Activated CD8-positive, alpha-beta memory T cell treated with anti-CD3 and anti-CD28 coated beads for 24 hours (primary cell): ENCODE data around the gene KIAA0319L.

Experiments
- DNase-seq: peaks from one replicate; pipeline ENCODE4 v3.0.0-alpha.2; 2020

Gene KIAA0319L

DNA sequence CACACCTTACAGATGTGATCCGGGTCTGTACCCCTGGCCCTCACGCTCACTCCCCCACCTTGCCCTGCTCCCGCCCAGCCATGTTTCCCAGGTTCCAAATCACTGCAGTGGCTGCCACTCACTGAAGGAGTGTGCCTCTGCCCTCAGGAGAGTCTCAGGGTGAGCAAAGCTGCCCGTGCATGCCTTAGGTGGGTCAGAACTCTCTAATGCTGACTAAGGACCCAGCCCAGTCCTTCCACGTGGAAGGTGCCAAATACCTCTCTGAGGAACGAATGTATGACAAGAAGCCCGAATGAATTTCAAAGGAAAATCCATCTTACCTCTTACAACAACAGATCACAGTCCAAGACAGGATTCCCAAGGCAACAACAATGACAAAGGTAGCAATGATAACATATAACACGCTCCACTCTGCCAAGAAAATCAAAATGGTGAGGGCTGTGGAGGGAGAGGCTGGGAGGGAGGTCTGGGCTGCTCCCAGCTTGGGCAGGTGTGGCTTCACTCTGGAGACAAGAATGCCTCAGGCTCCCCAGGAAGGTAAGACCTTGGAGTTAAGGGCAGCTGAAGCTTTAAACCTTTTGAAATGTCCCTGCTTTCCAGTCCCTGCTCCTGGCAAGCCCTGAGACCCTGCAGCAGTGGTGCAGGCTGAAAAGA is 115.2 kb downstream of the KIAA0319L start:
- DNase-seq: no peak

DNA sequence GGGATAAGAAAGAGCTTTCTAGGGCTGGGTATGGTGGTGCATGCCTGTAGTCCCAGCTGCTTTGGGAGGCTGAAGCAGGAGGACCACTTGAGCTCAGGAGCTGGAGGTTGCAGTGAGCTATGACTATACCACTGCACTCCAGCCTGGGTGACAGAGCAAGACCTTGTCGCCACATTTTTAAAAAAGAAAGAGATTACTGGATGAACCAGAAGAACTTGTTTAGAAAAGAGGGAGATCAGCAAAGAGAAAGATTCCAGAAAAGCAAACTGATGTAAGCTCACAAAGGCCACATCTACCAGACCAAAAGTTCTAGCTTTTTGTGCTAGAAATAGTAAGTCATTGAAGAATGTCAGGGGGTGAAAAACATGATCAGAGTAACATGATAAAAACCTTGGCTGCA is 117.6 kb downstream of the KIAA0319L start:
- DNase-seq: no peak

DNA sequence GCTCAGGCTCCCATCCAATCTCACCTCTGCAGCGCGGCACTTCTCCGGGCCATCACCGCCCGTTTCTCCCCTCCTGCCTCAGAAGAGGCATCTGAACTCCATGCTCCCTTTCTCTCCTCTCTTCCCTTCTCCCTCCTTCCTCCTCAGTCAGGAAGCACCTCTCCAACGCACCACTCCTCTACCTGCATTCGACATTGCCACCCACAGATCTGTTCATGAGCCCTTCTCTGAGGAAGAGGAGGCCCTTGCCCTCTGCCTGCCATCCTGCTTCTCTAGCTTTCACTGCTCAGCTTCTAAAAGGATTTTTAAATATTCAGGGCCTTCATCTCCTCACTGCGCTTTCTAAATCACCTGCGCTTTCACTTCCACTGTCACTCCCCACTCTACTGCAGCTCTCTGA is 120.0 kb downstream of the KIAA0319L start:
- DNase-seq: no peak

DNA sequence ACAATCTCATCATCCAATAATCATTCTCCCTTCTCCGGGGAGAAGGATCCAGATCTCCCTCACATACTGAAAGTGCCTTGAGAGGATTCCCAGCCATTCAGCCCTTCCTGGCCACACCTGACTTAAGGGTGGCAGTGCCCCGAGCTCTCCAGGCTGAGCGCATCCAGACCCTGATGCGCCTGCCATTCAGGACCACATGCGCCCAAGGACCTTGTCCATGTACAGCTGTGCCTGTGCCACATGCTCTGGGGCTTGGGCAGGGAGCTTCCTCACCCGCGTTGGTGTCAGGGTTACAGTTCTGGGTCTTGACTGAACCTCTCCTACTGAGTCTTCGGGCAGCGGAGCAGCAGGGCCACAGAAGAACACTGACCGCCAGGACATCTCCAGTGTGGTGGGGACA is 121.1 kb downstream of the KIAA0319L start:
- no peak for DNase-seq

DNA sequence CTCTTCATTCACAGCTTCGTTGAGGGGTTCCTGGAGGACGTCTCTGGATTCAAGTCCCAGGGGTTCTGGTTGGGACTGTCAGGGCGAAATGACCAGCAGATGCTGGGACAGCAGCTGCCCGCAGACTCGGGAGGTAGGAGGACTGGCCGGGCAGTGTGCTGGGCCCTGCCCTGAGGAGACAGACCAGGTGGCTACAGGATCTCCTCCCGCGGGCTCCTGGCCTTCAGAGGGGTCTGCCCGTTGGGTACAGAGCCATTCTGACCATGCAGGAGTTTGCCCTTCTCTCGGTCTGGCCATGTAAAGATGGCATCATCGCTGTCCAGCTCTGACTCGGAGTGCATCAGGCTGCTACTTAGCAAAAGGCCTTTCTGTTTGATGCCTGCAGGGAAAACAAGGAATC is 122.5 kb downstream of the KIAA0319L start:
- no peak for DNase-seq

DNA sequence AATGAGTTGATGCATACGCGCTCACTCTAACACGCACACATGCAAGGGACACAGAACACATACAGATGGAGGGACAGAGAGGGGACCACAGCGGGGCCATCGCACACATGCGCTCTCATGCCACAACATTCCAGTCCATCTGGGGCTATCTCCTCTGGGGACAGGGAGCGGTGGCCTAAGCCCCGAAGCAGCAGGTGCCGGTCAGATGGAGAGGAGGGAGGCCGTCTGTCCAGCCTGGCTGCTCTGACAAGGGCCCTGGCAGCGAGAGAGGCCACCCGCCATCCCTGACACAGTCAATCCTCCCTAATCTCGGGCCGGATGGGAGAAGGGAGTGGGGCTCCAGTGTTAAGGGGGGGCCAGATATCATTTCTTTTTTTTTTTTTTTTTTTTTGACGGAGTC is 123.5 kb downstream of the KIAA0319L start:
- DNase-seq: no peak

DNA sequence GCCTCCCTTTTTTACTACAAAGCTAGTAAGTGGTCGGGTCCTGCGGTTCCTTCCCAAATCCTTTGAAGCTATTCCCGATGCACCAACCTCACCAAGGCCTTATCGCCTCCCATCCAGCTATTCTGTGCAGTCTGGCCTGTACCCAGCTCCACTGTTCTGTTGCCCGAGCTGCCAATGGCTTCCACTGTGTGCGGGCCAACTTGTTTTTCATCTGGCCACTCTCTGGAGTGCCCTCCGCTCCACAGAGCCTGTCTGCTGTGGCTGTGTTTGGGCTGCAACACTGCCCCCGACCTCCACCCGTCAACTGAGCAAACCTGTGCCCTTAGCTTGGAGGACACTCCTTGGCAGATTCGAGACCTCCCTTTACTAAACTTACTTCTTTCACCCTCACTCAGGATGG is 125.0 kb downstream of the KIAA0319L start:
- DNase-seq: no peak

DNA sequence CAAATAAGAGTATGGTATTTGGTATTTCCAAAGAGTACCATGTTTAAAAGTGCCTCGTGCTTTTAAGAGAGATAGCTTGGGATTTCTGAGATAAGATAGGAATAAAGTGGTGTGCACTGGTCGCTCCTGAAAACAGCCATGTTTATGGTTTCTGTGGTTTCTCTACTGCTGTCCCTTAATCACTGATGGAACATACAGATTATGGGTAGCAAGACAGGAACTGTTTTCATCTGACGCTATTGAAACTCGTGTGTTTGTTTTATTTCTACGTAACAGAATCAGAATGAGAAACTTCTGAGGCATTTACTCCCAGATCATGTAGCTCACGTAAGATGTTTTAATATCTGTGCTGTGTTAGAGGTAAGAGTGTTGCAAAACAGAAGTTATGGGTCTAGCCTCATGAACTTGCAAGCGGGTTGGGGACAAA is 126.0 kb downstream of the KIAA0319L start:
- no peak for DNase-seq

DNA sequence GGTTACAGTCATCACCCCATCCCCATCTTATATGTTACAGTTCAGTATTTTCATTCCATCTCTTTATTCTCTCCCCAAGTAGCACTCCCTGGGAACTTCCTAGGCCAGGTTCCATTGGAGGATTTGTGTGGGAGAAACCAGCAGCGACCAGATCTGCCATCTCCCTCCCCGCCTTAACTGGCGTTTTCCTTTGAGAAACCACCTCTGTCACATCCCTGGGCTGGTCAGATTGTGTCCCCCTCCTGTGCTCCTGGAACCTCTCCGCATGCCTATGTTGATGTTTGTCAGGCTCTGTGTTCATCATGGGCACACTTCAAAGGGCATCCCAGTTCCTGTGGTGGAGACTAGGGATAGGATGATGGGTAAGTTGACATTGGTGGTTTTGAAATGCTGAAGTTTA is 126.4 kb downstream of the KIAA0319L start:
- DNase-seq: no peak

DNA sequence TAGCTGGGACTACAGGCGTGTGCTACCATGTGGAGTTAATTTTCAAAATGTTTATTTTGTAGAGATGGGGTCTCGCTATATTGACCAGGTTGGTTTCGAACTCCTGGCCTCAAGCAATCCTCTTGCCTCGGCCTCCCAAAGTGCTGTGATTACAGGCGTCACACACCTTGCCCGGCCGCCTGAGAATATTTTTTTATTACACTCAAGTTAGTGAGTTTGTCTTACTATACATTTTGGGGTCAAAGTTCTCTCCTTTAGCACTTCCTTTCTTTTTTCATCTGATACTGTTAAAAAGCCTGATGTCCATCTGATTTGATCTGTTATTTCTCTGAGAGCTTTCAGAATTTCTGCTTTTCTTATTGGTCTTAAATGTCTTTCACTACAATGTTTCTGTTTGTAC is 128.8 kb downstream of the KIAA0319L start:
- DNase-seq: no peak

DNA sequence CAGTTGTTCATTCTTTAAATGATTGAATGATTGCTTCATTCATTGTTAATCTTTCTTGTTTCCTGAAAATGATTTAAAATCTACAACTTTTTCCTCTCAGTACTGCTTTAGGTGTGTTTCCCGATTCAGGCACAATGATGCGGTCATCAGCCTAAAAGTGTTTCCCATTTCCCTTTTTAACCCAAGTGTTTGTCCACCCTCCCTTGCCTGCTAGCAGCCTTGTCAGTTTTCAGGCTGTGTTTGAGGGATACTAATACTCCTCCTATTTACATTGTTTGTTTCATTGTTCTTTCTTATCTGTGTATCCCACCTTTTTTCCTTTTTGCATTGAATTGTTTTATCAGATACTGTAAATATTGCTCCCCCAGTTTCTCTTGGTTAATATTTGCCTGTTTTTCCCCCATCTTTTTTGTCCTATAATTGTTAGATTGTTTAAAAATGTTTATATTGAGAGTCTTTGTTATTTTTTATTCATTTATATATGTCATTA is 131.1 kb downstream of the KIAA0319L start:
- no peak for DNase-seq

DNA sequence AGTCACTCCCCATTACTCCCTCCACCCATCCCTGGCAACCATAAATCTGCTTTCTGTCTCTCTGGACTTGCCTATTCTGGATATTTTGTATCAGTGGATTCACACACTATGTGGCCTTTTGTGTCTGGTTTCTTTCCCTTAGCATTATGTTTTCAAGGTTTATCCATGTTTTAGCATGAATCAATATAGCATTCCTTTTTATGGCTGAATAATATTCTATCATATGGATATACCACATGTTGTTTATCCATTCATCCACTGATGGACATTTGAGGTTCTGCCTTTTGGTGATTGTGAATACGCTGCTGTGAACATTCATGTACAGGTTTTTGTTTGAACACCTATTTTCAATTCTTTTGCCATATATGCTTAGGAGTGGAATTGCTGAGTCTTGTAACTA is 148.3 kb downstream of the KIAA0319L start:
- no peak for DNase-seq

DNA sequence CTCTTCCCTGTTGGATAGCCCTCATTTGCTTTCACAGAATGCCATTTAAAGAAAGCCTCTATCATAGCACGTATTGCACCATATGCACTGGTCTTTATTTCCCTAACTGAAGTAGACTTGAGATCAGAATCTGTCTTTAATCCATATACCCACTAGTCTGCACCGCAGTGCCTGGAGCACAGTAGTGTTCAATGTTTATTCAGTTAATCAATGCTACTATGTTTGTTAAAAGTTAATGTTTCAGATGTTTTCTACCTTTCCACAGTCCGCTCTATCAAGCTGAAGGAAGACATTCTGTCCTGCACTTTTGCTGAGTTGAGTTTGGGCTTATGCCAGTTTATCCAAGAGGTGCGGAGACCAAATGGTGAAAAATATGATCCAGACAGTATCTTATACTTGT is 149.5 kb downstream of the KIAA0319L start:
- DNase-seq: no peak

DNA sequence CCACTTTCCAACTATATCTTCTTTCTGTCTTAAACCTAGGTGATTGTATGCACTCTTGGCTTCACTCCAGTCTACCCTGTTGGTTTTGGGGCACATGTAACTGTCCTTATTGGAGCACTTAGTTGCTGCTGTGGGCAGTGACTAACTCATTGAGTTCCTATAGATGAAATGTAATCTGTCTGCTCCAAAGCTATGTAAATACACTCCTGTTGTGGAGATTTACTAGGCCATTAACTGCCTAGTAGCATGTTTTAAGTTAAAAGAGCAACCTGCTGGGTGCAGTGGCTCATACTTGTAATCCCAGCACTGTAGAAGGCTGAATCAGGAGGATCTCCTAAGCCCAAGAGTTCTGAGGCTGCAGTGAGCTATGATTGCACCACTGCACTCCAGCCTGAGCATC is 151.1 kb downstream of the KIAA0319L start:
- DNase-seq: no peak

DNA sequence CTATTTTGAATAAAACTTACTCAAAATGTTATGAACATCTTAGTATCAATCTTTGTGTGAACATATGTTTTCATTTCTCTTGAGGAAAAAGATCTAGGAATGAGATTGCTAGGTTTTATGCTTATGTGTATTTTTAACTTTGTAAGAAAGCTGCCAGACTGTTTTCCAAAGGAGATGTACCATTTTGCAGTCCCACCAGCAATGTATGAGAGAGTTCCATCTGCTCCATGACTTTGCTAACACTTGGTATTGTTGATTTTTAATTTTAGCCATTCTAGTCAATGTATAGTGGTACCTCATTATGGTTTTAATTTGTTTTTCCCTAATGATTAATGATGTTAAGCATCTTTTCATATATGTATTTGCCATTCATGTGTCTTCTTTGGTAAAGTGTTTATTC is 156.2 kb downstream of the KIAA0319L start:
- DNase-seq: no peak

DNA sequence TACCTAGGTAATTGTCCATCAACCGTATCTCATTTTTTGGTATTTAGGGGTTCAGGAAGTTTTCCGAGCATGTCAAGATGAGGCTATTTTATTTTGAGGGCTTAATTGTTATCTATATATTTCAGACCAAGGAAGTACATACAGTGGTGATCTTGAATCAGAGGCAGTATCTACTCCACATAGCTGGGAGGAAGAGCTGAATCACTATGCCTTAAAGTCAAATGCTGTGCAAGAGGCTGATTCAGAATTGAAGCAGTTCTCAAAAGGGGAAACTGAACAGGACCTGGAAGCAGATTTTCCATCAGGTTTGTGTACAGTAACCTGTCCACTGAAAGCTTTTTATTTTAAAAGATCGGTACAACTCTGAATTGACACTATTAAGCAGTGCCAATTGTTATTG is 158.5 kb downstream of the KIAA0319L start:
- DNase-seq: no peak

DNA sequence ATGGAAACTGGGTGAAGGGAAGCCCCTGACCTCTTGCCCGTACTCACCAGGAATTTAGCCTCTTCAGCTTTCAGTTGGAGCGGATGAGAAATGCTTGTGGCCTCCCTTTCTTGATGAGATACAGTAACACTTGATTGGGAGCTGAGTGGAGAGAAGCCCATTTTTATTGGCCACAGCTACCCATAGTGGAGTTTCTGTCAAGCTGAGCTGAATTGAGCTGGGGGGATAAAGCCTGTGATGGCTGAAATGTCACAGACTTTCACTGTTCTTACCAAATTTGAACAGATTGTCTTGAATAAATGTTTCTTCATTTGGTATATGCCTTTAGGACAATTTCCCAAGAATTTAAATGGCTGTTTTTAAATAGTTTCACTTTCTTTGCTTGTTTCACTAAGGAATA is 162.8 kb downstream of the KIAA0319L start:
- DNase-seq: no peak

DNA sequence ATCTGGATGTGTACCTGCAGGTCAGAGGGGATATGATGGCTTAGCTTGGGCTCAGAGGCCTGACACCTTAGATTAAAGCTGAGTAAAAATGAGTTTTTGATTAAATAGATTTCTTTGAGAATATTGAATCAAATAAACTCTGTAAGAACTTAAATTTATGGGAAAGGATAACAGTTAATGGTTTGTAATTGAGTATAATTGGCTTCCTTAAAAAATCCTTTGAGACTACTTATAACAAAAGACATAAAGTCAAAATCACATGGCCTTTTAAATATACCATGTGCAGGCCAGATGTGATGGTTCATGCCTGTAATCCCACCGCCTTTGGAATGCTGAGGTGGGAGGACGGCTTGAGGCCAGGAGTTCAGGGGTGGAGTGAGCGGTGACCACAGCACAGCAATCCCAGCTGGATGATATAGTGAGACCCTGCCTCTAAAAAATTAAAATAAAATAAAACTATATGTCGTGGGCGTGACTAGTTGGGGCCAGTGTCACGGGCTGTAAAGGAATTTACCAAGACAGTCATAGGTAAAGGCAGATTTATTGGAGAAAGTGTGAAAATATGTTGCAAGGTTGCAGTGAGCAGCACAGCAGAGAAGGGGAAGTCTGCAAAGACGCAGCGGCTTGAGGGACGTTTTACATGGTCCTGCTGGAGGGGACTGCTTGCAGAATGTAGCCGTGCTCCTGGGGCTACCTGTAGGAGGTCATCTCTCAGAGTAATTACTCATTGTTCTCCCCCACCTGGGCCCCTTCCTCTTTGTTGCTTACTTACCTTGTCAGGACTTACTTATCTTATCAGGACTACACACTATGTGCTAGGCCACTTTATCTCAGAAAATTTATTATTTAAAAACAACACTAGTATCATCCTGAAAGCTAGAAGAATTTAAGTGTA is 166.4 kb downstream of the KIAA0319L start:
- no peak for DNase-seq

DNA sequence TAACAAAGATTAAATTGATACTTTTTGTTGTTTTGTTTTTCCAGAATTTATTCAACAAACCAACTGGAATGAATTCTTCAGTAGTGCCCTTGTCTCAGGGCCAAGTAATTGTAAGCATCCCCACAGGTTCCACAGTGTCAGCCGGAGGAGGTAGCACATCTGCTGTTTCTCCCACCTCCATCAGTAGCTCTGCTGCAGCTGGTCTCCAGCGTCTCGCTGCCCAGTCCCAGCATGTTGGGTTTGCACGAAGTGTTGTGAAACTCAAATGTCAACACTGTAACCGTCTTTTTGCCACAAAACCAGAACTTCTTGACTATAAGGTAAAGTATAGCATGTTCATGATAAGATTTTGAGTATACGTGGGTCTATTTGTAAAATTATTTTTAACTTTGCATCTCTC is 170.2 kb downstream of the KIAA0319L start:
- no peak for DNase-seq

DNA sequence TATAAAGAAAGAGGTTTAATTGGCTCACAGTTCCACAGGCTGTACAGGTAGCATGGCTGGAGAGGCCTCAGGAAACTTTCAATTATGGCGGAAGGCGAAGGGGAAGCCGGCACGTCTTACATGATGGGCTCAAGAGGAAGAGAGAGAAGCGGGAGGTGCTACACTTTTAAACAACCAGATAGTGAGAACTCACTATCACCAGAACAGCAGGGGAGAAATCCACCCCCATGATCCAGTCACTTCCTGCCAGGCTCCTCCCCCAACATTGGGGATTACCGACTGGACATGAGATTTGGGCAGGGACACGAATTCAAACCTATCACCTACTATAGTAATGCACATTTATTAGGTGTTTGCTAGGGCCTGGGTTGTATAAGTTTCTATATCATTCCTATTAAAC is 170.9 kb downstream of the KIAA0319L start:
- no peak for DNase-seq
